Endodermal cell (in vitro differentiated cells): ENCODE results near the gene TMEM87B. TPM values are rescaled to one million over a fixed set of nuclear protein-coding genes. Genes with fewer than 3 reads are reported as not detected.
A peak's percentile ranks its signal among the peaks of the same experiment; 100 is the strongest.

Experiments
- DNase-seq: peaks from one replicate; pipeline ENCODE4 v3.0.0-alpha.2; 2017
- H3K27ac ChIP-seq: 2 replicates; pipeline ENCODE4 v1.5.1; 2013; ENCODE audit warnings: mild to moderate bottlenecking, low read depth, low read length, moderate library complexity
- H3K27me3 ChIP-seq: 2 replicates; pipeline ENCODE4 v1.6.1; 2013; ENCODE audit warnings: mild to moderate bottlenecking, low read length, moderate library complexity; ENCODE audit not compliant: insufficient read depth, control insufficient read depth, poor library complexity, severe bottlenecking
- H3K36me3 ChIP-seq: 2 replicates; pipeline ENCODE4 v1.7.0; 2013; ENCODE audit warnings: mild to moderate bottlenecking, low read length, moderate library complexity; ENCODE audit not compliant: control insufficient read depth, insufficient read depth
- H3K4me1 ChIP-seq: one replicate; pipeline ENCODE4 v1.7.0; 2013; ENCODE audit warnings: low read length; ENCODE audit not compliant: control insufficient read depth, insufficient read depth
- H3K4me3 ChIP-seq: 2 replicates; pipeline ENCODE4 v1.5.1; 2013; ENCODE audit warnings: mild to moderate bottlenecking, low read length, moderate library complexity
- H3K9ac ChIP-seq: 2 replicates; pipeline ENCODE4 v1.6.1; 2013; ENCODE audit warnings: mild to moderate bottlenecking, low read length, moderate library complexity; ENCODE audit not compliant: poor library complexity, severe bottlenecking; ENCODE audit errors: extremely low read depth
- H3K9me3 ChIP-seq: 2 replicates; pipeline ENCODE4 v1.6.1; 2013; ENCODE audit warnings: mild to moderate bottlenecking, low read length, moderate library complexity; ENCODE audit not compliant: control insufficient read depth
- H3K27ac Mint-ChIP-seq: 2 replicates; pipeline ENCODE4 v1.8.0; 2020; ENCODE audit warnings: mixed read lengths
- H3K27me3 Mint-ChIP-seq: 2 replicates; pipeline ENCODE4 v1.8.0; 2021; ENCODE audit warnings: mild to moderate bottlenecking, mixed read lengths; ENCODE audit not compliant: insufficient read depth
- H3K36me3 Mint-ChIP-seq: 2 replicates; pipeline ENCODE4 v1.8.0; 2020; ENCODE audit warnings: low read depth, mixed read lengths
- H3K4me1 Mint-ChIP-seq: 2 replicates; pipeline ENCODE4 v1.8.0; 2020; ENCODE audit warnings: mixed read lengths
- H3K4me3 Mint-ChIP-seq: 2 replicates; pipeline ENCODE4 v1.8.0; 2020; ENCODE audit warnings: mild to moderate bottlenecking, moderate library complexity, mixed read lengths
- H3K9me3 Mint-ChIP-seq: 2 replicates; pipeline ENCODE4 v1.8.0; 2020; ENCODE audit warnings: mild to moderate bottlenecking, mixed read lengths
- WGBS, 2 experiments: methylation state at CpG; one replicate each; pipeline versions ENCODE4 v1.1.5 to v1.1.7; 2013; ENCODE audit warnings: missing lambda C conversion rate in 2 of 2, mixed read lengths in 1 of 2; ENCODE audit not compliant: insufficient coverage in 1 of 2, insufficient read length in 1 of 2; 5-methylcytosine and 5-hydroxymethylcytosine counted together
- total RNA-seq, 2 donors: library from RNA; stranded (reverse); fragmentation: NEBNext Ultra II Directional in 1 of 2; extraction: Animal tissue kit (Norgen Biotek cat#: 25700) in 1 of 2; gene quantifications; 2 replicates in 1 of 2; 3 replicates in 1 of 2; pipeline ENCODE4 v1.2.1, GENCODE V29; 2021
- TF ChIP-seq, protein P1 (sequence below): fragments of 200-600 bp; sonication (generic); conservative IDR thresholded peaks from 2 replicates; pipeline ENCODE4 v1.5.0; 2021; ENCODE audit warnings: antibody characterized with exemption, mild to moderate bottlenecking

TMEM87B gene
- total RNA-seq, 2 donors from 2014 or later: 20.2 to 22.3 TPM

DNA sequence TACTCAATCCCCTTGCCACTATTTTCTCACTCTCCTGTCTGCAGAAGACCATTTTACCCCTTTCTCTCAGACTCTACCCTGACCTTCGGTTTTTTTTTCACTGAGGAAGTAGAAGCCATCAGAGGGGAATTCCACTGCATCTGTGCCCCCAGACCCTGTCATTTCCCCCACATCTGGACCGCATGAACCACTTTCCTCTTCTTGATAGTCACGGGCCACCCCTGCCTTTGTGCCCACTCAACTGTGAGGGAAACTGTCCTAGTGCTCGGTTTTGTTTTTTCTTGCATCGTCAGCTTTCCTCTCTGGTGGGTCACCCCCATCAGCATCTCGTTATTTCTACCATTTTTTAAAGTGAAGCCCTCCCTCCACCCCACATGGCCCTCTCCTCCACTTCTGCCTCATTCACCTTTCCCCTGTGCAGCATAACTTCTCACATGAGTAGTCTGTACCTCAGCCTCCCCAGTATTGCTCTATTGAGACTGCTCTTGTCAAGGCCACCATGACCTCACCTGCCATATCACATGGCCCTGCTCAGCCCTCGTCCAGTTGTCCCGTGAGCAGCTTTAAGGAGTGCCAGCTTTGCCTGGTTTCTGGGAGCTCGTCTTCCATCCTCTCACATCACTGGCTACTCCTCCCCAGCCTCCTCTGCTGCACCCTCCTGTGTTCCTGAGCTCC lies 32.4 kb downstream of the TMEM87B start:
- H3K4me1 ChIP-seq: no peaks in the 10 kb centered on the region
- no peak overlapping the region for H3K27ac ChIP-seq
- Mint-ChIP-seq H3K36me3 (peaks cover 66% of the 10 kb centered on the region), H3K27ac (no peak overlapping the region), H3K4me3 (no peak overlapping the region), H3K4me1 (no peaks in the 10 kb centered on the region), H3K27me3 (no peaks in the 10 kb centered on the region), H3K9me3 (no peaks in the 10 kb centered on the region)
- H3K36me3 ChIP-seq: peaks cover 78% of the 10 kb centered on the region
- no peak overlapping the region for H3K4me3 ChIP-seq
- no peaks in the 10 kb centered on the region for H3K27me3 ChIP-seq
- no peak overlapping the region for H3K9ac ChIP-seq
- TF ChIP-seq, protein P1, sequence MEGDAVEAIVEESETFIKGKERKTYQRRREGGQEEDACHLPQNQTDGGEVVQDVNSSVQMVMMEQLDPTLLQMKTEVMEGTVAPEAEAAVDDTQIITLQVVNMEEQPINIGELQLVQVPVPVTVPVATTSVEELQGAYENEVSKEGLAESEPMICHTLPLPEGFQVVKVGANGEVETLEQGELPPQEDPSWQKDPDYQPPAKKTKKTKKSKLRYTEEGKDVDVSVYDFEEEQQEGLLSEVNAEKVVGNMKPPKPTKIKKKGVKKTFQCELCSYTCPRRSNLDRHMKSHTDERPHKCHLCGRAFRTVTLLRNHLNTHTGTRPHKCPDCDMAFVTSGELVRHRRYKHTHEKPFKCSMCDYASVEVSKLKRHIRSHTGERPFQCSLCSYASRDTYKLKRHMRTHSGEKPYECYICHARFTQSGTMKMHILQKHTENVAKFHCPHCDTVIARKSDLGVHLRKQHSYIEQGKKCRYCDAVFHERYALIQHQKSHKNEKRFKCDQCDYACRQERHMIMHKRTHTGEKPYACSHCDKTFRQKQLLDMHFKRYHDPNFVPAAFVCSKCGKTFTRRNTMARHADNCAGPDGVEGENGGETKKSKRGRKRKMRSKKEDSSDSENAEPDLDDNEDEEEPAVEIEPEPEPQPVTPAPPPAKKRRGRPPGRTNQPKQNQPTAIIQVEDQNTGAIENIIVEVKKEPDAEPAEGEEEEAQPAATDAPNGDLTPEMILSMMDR: no peak
- no peaks in the 10 kb centered on the region for H3K9me3 ChIP-seq
- DNase-seq: no peak
- WGBS, 2 experiments: 89 to 93% methylated on average over 4 to 9 of the region's 9 CpGs

DNA sequence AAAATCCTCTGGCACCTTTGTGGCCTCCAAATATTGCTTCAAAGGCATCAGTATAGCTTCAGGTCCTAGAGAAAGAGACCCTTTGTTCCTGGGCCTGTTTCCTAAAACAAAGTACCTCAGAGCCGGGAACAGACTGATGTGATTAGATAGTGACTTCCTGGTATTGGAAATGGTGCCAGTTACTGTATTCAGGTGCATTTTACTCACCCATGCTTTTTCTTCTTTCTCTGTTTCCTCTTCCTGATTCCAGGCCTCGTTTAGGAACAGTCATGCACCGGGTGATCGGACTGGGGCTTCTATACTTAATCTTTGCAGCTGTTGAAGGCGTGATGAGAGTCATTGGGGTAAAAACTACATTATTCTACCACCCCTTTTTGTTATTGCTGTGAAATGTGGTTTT lies 34.3 kb downstream of the TMEM87B start:
- TF ChIP-seq, protein P1: no peak
- Mint-ChIP-seq H3K36me3 (peaks cover 65% of the 10 kb centered on the region), H3K4me3 (no peak overlapping the region), H3K9me3 (no peaks in the 10 kb centered on the region), H3K27ac (no peak overlapping the region), H3K4me1 (no peaks in the 10 kb centered on the region), H3K27me3 (no peaks in the 10 kb centered on the region)
- H3K27me3 ChIP-seq: no peaks in the 10 kb centered on the region
- no peak overlapping the region for H3K27ac ChIP-seq
- DNase-seq: no peak
- H3K4me3 ChIP-seq: no peak overlapping the region
- 83 to 94% methylated on average over 1 to 5 of the region's 5 CpGs for WGBS, 2 experiments
- no peak overlapping the region for H3K9ac ChIP-seq
- H3K4me1 ChIP-seq: no peaks in the 10 kb centered on the region
- H3K36me3 ChIP-seq: peaks cover 72% of the 10 kb centered on the region
- H3K9me3 ChIP-seq: no peaks in the 10 kb centered on the region

DNA sequence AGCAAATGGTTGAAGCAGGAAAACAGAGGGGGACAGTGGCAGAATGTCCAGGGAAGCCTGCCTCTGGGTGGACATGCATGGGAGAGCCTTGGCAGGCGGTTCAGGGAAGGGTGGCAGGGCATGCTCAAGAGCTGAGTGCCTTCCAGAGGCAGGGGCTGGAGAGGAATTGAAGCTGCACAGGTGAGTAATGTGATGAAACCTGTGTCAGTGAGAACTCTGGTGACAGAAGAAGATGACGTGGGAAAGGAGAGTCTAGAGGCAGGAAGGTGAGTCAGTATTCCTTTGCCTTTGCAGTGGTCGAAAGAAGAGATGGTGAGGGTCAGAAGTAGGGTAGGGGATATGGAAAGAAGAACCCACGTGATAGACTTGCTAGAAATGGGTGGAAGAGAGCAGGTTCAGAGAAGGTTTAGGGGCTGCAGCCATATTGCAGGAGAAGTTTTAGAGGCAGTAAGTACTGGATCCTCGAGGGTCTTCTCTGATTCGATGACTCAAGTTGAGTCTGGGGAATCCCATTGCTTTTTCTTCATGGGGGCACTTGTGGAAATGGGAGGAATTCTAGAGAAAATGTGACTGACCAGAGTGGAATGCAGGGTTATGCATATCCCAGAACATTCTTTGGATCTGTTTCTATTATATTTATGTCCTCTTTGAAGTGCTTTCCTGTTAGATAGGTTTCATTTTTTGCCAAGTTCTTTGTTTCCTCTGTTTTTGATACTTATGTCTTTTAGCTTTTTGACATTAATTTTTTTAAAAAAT lies 37.4 kb downstream of the TMEM87B start:
- no peaks in the 10 kb centered on the region for H3K27me3 ChIP-seq
- no peak overlapping the region for H3K4me3 ChIP-seq
- no peaks in the 10 kb centered on the region for H3K9me3 ChIP-seq
- H3K4me1 ChIP-seq: no peaks in the 10 kb centered on the region
- Mint-ChIP-seq H3K27ac (peak overlapping the region; percentile 13), H3K4me3 (no peak overlapping the region), H3K9me3 (no peaks in the 10 kb centered on the region), H3K36me3 (peaks cover 55% of the 10 kb centered on the region), H3K27me3 (no peaks in the 10 kb centered on the region), H3K4me1 (no peaks in the 10 kb centered on the region)
- H3K36me3 ChIP-seq: peaks cover 63% of the 10 kb centered on the region
- no peak overlapping the region for H3K27ac ChIP-seq
- TF ChIP-seq, protein P1: no peak
- no peak overlapping the region for H3K9ac ChIP-seq
- DNase-seq: no peak
- WGBS, 2 experiments: 84 to 92% methylated on average over 4 to 6 of the region's 6 CpGs
